VCaP (cell line): ENCODE measurements around the gene SLX4IP.

Source experiments
- H3K27ac ChIP-seq: fragments of 450-650 bp; 2 replicates; pipeline ENCODE4 v1.5.1; 2017
- TF ChIP-seq, protein P1 (sequence below): fragments of 450-650 bp; conservative IDR thresholded peaks from 2 replicates; pipeline ENCODE4 v1.5.1; 2017; ENCODE audit warnings: mild to moderate bottlenecking, moderate library complexity

SLX4IP gene

DNA sequence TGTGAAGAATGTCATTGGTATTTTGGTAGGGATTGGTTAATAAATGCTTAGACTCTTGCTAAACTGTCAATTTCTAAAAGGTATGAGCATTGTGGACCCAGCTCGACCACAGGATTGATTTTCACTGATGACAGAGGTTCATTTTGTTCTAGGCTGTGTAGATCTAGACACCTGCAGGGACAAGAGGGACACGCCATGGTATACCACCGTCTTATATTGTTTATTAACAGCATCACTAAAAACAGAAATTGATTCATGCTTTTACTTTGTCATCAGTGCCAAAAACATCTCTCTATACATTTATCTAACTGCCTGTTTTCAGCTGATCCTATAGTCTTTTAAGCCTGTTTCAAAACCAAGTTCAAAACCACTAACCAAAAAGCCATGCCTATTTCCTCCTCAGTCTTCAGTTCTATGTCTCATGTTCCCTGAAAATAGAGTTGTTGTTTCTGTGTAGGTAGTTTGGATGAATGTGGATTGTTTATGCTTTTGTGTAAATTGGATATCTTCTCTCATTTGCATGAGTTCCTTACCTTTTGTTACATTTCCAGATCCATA lies 128.9 kb downstream of the SLX4IP start:
- TF ChIP-seq, protein P1, sequence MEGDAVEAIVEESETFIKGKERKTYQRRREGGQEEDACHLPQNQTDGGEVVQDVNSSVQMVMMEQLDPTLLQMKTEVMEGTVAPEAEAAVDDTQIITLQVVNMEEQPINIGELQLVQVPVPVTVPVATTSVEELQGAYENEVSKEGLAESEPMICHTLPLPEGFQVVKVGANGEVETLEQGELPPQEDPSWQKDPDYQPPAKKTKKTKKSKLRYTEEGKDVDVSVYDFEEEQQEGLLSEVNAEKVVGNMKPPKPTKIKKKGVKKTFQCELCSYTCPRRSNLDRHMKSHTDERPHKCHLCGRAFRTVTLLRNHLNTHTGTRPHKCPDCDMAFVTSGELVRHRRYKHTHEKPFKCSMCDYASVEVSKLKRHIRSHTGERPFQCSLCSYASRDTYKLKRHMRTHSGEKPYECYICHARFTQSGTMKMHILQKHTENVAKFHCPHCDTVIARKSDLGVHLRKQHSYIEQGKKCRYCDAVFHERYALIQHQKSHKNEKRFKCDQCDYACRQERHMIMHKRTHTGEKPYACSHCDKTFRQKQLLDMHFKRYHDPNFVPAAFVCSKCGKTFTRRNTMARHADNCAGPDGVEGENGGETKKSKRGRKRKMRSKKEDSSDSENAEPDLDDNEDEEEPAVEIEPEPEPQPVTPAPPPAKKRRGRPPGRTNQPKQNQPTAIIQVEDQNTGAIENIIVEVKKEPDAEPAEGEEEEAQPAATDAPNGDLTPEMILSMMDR = no peak
- no peak overlapping the region for H3K27ac ChIP-seq

DNA sequence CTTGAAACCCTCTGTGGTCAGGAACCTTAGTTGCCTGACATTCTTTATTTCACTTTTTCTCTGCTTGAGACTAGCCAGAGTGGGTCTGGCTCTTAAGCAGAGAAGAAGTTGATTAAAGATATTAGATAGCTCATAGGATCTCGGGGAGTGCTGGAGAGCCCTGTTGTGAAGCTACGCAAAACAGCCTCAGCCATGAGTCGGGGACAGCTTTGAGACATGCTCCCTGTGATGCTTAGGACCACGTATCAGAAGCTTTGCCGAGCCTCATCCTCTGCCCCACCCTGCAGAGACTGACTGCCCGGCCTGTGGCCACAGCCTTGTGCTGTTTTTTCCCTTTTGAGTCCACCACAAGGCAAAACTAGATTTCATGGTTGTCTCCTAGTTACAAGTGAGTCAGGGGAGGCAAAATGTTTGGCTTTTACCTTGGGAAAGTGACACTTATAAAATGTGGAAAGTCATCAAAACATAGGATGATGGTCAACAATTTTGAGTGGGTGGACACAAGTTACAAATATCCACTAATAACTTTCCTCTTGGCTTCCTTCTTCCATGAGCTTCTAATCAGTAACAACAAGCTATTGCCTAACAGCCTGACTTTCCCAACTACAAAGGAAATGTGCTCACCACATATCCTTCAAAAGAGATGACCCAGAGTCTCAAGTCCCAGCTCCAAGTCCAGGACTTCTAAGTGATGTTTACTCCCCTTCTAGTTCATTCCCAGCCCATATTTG lies 130.3 kb downstream of the SLX4IP start:
- TF ChIP-seq, protein P1 = no peak
- H3K27ac ChIP-seq = peak overlapping the region; percentile 48

DNA sequence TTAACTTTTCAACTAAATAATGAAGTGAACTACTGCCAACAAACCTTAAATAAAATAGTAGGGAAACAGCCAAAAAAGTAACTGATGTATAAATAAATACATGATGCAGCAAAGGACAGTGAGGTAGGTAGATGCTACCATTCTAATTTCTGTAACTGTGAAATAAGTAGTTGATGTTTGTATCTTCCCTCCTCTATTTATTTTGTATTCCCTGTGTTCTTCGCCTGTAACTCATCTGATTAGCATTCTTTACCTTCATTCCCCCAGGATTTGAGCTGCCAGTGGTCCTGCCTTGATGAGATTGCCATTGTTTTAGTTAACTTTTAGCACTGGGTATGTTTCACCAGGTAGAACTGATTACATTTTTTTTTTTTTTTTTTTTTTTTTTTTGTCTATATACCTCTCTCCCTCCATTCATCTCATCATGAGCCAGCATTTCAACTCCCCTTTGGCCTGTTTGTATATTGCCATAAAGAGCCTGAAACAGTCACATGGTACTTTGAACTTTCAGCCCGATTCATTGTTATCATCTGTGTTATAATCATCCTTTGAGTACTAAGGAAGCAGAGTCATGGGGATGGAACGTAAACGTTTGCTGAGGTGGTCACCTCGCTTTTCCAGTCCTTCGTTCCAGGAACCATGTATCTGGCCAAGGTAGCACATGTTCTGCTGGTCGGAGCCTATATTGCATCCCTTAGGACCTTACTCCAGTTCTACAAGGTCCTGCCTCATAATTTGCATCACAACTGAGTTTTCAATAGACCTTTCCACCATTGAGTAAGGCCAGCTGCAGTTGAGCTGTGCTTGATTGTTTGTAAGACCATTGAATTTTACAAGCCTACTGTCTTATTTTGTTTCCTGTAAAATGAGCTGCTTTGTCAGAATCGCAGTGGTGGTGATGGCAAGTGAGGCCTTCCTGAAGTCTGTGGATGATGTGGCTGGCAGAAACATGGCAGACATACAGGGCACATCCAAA lies 131.1 kb downstream of the SLX4IP start:
- peak overlapping the region; percentile 48 for H3K27ac ChIP-seq
- TF ChIP-seq, protein P1 = no peak

DNA sequence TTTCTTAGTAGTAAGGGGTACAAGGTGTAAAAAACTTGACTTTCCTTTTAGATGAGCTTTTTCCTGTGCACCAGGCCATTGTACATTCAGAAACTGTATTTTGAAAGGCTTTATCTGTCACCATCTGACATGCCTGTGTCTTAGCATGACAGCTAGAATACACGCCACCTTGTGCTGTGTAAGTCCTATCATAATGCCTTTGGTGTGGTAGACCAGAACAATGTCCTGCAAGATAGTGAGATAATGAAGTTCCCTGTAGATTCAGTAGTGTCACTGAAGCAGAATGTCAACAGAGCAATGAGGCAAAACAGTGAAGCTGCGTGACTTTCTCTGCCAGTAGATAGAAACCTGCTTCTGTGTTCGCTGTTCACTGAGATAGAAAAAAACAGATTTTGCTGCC lies 132.9 kb downstream of the SLX4IP start:
- H3K27ac ChIP-seq = no peak overlapping the region
- TF ChIP-seq, protein P1 = no peak

DNA sequence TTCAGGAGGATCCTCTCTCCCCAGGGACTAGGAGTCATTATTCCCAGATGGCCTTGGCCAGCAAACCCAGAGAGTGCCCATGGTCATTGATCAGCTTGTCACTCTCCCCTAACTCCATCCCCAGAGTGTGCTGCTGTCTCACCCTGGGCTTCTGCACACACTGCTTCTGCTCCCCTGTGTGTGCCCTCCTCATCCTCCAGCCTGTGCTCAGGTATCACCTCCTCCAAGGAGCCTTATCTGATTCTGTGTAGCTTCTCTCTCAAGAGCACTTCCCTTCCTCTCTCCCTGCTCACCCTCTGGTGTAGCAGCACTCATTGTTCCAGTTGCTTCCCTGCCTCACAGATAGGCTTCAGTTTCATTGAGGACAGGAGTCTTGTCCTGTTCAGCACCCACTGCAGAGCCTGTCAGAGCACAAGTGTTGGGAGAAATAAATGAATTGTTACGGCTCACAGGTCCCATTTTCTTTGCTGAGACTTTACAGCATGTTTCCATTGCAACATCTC lies 136.3 kb downstream of the SLX4IP start:
- no peak overlapping the region for H3K27ac ChIP-seq
- TF ChIP-seq, protein P1 = no peak

DNA sequence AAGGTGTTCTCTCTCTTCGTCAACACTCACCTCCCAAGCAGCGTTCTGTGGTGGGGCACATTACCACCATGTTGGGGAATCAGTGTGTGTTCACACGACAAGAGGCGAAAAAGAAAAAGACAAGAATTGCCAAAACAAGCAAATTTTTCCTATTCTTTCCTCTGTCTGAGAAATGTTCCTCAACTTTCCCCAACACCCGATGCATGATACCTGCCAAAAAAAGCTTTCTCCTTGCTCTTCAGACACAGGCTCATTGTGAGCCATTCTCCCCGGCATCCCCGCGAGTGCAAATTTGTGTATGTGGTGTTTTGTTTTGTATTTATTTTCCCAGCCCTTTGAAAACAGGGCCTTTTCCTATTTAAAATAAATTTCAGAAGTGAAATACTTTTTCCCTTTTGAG lies 137.7 kb downstream of the SLX4IP start:
- TF ChIP-seq, protein P1 = no peak
- peak overlapping the region; percentile 66 for H3K27ac ChIP-seq
